Renal pelvis (tissue), 4 donors: ENCODE measurements around the gene REV3L. TPM values are rescaled to one million over a fixed set of nuclear protein-coding genes. Genes with fewer than 3 reads are reported as not detected.

Source experiments
- DNase-seq: peaks from one replicate; pipeline ENCODE4 v3.0.0-alpha.2; 2013
- polyA plus RNA-seq, 3 donors: library from polyadenylated mRNA; unstranded; fragments of 120-200 nt; gene quantifications; one replicate each; pipeline ENCODE4 v1.2.1, GENCODE V29; 2013; ENCODE audit not compliant: insufficient read length in 3 of 3

REV3L gene
- polyA plus RNA-seq, 3 donors = 36.9 to 42.7 (median 39.8) TPM

DNA sequence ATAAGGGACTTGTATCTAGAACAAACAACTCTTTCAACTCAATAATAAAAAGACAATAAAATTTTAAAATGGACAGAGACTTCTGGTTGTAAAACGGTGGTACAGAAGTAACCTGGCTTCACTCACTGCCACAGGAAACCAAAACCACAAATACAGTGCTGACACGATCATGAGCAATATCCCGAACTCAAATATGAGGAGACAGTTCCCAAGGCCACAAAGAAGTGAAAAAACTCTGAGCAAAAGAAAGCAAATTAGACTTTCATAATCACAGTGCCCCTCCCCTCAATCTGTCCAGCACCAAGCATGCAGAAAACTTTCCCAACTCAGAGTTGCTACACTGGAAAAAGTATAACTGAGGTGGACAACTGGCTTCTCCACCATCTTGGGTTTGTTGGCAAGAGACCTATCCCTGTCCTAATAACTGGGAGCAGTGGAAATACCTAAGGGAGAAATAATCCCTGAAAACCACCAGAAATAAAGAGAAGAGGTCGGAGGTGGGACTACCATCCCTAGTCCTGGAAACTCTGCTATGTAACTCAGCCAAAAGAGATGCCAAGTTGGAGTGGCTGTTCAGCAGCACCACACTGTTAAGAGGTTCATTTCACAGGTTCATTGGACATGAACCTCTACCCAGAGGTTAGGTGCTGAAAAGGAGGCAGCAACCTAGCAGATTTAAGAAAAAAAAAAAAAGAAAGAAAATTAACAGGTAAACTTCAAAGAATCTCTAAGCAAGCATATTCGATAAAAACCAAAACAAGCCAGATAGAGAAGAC is 55.5 kb downstream of the REV3L start:
- no peak for DNase-seq

DNA sequence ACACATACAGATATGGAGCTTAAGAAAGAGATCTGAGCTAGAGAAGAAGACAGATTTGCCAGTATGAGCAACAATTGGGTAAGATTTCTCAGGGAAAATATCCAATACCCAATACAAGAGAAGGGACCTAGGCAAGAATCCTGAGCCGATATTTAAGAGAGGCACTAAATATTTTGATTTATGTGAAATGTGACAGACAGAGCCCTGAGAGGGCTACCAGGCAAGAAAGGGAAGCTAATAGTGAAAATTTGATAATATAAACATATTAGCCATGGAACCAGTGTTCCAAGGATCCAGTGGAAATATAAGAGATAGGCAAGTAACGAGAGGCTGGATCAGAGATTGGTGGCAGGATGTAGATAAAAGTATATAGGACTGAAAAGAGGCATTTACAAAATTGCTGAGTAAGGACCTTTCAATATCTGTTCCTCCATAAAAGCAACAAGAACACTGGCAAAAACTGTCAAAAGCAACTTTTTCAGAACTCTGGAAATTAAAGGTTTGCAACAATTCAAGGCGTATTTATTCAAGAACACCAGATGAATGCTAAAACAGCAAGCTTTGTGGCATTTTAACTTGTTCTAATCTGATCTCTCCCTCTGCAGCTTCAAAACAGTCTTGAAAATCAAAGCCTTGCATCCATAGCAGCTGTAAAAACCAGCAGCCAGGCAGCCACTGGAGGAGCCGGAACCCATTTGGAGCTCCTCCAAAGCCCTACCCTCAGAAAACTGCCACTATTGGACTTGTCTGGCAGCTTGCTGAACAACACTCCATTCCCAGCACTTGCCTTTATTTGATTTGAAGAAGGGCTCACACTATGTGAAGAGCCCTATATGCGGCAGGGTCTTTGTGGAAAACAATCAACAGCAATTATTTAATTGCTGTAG is 58.8 kb downstream of the REV3L start:
- DNase-seq = no peak

GRCh38 chr6:111423055-111423633 is 59.9 kb downstream of the REV3L start:
- DNase-seq = no peak

- DNase-seq = no peak
Observed at GRCh38 chr6:111418971-111419693, 63.9 kb downstream of the REV3L start.

- no peak for DNase-seq
Observed at GRCh38 chr6:111417946-111418345, 65.1 kb downstream of the REV3L start.

DNA sequence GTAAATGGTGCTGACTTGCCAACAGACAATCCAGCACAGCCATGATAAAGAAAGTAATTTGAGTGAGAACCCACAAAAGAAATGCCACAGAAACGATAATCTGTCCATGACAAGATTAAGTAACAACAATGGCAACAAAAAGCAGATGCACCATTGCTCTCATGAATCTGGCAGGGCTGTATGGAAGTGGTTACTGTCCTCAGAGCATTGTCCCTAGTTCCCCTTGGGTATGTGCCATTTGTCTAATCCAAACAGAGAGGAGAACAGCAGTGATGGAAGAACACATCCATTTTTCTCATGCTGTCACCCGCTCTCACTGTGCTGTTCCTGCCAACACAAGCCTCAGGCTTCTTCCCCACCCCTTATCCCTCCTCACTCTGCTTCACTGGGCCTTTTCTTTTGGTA is 65.8 kb downstream of the REV3L start:
- no peak for DNase-seq

- no peak for DNase-seq
Observed at GRCh38 chr6:111416529-111416928, 66.5 kb downstream of the REV3L start.

GRCh38 chr6:111414373-111414772 is 68.6 kb downstream of the REV3L start:
- DNase-seq = no peak

DNA sequence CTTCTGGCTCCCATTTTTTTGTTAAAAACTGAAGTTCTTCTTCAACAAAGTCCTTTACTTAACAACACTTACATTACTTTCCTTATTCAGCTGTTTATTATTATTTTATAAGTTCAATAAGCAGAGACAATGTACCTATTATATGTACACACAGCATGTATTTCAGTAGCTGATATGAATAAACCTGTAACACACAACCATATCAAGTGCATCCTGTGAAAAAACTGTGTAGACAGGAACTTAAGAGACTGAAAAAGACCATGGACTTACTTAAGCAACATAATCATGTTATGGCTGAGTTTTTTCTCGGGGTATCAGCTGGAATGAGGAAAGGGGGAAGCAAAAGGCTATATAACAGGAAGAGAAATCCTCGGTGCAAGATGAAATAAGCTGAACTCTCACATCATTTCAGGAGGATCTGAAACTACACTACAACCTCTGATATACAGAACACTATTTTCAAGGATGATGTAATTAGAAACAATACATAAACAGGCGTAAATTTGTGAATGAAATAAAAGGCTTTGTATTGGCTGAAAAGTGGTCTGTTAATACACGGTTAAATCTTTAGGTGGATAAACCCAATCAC is 70.9 kb downstream of the REV3L start:
- no peak for DNase-seq

DNA sequence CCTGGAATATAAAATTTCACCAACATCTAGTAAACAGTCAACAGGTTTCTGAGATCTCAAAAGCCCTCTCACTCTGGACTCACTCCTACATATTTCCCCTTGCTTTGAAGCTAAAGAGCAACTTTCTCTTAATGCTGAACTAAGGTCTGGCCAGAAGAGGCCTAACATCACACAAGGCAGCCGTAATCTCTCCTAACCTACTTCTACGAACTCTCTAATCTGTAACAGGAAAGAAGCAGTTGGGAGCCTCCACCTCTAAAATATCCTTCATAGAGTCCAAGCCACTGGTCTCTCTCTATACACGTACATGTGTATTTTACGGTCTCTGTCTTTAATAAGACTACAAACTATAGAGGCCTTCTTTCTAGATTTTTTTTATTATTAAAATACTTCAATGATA is 72.0 kb downstream of the REV3L start:
- DNase-seq = no peak

DNA sequence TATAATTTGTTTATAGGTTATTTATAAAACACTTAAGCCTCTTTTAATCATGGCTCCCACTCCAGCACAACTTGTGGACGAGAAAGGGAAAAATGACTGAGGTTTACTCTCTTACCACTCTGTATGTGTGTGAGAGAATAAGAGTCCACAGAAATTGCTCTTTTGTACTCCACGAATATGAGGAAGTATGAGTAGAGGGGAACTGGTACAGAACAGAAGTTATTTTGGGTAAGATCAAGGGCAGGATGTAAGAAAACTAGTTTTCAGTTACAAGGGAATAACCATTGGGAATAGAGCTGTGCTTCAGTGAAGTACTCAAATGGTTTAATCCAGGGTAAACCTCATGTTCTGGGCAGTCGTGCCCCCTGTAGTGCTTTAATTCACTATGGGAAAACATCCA is 72.6 kb downstream of the REV3L start:
- DNase-seq = no peak

DNA sequence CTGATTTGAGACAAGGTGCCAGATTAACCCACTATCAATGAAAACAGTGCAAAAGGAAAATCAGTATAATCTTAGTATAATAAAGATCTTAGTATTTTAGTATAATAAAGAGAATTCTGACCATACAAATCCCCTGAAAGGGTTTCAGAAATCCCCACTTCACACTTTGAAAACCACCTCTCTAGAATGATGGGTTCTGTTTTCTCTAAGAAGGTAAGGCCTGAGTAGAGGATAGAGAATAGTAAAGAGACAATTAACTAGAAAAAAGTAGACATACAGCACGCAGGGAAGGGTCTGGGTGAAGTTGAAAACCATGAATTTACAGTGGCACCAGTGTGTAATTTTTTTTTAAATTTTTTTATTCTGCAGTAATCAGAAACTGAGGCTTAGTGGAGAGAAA is 73.6 kb downstream of the REV3L start:
- DNase-seq = no peak

GRCh38 chr6:111407686-111408085 is 75.3 kb downstream of the REV3L start:
- no peak for DNase-seq

GRCh38 chr6:111406200-111406721 is 76.8 kb downstream of the REV3L start:
- no peak for DNase-seq

DNA sequence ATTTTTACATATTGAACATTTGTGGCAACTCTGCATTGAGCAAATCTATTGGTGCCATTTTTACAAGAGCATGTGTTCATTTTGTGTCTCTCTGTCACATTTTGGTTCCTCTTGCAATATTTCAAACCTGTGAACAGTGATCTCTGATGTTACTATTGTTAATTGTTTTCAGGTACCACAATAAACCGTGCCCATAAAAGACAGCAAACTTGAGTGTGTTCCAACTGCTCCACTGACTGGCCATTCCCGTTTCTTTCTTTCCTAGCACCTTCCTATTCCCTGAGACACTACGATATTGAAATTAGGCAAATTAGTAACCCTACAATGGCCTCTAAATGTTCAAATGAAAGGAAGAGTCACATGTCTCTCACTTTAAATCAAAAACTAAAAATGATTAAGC is 79.6 kb downstream of the REV3L start:
- no peak for DNase-seq

DNA sequence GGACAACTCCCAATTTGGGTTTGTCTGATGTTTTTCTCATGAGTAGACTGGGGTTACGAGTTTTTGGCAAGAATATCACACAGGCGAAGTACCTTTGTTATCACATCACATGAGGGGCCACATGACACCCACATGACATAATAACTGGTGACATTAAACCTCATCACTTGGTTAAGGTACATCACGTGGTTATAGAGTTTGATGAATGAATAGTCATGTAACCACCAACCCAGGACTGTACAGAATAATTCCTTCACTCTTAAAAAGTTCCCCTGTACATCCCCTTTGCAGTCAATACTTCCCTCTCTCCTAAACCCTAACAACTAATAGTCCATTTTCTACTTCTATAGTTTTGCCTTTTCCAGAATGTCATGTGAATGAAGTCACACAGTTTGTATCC is 83.4 kb downstream of the REV3L start:
- no peak for DNase-seq

DNA sequence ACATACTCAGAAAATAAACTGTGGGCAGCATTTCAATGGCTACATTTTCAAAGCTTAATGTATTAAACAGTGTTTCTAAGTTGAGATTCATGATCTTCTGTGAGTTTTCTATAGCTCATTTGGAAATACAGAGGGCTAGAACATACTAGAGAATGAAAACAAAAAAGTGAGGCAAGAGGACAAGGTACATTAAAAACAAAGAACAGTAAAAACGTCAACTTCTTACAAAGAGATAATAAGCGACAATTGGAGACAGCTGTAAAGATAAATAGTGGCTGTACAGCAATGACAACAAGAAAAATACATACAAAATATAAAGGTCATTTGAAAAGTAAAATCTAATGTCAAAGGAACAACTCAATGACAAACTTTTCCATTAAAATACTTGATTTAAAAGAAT is 94.3 kb downstream of the REV3L start:
- DNase-seq = no peak

DNA sequence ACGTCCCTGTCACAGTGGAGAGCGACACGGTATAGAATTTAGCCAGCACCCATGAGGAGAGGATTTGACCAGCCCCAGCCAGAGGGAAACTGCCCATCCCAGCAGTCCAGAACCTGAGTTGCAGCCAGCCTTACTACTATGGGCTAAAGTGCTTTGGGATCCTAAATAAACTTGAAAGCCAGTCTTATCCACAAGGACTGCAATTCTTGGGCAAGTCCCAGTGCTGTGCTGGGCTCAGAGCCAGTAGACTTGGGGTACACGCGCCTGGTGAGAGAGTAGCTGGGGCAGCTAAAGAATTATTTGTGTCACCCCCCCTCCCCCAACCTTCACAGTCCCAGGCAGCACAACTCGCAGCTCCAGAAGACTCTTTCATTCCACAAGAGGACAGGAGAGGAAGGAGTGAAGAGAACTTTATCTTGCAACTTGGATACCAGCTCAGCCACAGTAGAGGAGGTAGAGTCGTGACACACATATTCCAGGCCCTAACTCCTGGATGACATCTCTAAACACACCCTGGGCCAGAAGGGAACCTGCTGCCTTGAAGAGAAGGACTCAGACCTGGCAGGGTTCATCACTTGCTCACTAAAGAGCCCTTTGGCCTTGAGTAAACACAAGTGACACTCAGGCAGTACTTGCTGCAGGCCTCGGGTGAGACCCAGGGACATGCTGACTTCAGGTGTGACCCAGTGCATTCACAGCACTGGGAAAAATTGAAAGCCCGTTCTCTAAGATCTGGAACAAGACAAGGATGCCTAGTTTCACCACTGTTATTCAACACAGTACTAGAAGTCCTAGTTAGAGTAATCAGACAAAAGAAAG is 100.3 kb downstream of the REV3L start:
- no peak for DNase-seq

DNA sequence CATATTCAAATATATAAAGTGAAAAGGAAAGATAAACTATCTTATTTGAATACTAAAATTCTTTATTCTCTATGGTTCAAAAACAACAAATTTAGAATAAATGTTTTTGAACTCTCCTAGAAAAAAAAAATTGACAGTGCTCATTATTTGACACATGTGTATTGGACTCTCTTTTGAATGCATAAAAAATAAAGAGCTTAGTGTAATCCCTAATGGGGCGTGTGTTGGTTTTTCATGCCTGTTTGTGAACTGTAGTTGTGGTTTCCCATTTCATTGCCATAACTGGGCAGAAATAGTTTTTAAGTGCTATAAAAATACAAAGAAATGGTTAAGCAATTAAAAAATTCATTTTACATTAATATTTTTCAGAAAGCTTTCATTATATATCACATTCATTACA is 101.3 kb downstream of the REV3L start:
- DNase-seq = no peak

- DNase-seq = no peak
Observed at GRCh38 chr6:111381123-111381522, 101.9 kb downstream of the REV3L start.

- DNase-seq = no peak
Observed at GRCh38 chr6:111379831-111380230, 103.2 kb downstream of the REV3L start.
